Measurements from ENCODE around the gene PLEKHA6.

Gene PLEKHA6

DNA sequence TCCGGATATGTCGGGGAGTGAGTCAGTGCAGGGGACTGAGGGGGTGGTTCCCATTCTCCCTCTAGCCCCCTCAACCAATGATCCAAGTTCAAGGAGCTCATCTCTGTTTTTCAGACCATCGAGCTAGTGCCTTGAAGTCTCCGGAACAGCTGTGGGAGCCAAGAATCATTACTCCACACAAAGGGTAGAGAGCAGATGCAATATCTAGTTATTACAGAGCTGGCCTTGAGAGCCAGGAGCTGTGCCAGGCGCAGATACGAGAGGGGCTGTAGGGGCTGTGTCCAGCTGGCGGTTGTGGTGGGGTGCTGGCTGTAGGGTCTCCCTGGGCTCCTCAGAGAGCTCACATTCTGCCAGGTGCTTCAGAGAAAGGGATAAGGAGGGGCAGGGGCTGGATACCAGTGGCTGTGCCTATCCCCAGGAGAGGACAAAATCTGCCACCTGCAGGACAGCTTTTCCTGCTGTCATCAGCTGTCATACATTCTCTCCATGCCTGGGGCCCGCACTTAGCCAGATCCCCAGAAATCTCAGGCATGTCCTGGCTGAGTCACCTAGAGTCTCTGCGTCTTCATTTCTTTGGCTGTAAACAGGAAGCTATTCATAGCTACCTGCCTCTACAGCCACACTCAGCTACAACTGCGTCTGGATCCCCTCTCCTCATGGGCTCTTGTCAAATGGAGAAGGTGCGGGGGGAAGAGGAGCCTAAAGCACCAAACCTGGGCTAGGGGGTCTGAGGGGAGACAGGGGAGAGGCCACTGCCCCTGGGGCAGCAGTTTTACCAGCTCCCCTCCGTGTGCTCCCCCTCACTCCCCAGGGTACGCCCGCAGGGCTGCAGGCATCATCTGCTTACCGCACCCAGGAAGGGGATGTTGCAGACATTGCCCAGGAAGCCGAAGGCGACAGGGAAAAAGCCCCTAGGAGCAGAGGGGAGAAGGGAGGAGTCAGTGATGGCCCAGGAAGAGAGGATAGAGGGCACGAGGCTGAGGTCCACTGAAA, 161.1 kb downstream of the PLEKHA6 start:
- DNase-seq (ENCODE audit: low read depth), result no peak
- TF ChIP-seq, protein P1, sequence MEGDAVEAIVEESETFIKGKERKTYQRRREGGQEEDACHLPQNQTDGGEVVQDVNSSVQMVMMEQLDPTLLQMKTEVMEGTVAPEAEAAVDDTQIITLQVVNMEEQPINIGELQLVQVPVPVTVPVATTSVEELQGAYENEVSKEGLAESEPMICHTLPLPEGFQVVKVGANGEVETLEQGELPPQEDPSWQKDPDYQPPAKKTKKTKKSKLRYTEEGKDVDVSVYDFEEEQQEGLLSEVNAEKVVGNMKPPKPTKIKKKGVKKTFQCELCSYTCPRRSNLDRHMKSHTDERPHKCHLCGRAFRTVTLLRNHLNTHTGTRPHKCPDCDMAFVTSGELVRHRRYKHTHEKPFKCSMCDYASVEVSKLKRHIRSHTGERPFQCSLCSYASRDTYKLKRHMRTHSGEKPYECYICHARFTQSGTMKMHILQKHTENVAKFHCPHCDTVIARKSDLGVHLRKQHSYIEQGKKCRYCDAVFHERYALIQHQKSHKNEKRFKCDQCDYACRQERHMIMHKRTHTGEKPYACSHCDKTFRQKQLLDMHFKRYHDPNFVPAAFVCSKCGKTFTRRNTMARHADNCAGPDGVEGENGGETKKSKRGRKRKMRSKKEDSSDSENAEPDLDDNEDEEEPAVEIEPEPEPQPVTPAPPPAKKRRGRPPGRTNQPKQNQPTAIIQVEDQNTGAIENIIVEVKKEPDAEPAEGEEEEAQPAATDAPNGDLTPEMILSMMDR (IDR thresholded peaks at IDR 0.05; ENCODE audit: control insufficient read depth, extremely low read depth, insufficient read depth), result no peak

DNA sequence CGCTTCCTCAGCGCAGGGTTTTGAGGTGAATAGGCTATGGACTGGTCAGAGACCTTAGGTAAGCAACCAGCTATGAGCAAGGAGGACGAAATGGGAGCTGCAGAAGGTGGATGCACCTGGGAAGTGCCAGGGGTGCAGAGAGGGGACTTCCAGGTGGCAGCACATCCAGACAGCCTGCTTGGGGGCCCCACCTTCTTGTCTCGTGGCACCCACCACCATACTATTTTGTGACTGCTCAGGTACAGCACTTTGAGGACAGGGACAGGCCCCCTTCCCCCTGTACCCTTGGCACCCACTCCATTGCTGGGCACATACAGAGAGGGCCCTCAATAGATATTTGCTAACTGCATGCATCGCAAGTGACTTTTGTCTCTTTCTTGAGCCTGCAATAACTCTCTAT, 162.7 kb downstream of the PLEKHA6 start:
- TF ChIP-seq, protein P1 (IDR thresholded peaks at IDR 0.05; ENCODE audit: control insufficient read depth, extremely low read depth, insufficient read depth), result no peak
- no peak overlapping the region for H3K4me3 ChIP-seq (ENCODE audit: low read depth, low read length)
- DNase-seq (ENCODE audit: low read depth), result no peak

More for the DNA sequence above, 161.1 kb downstream of the PLEKHA6 start:
- H3K4me3 ChIP-seq (ENCODE audit: low read depth, low read length), result no peak overlapping the region

DNA sequence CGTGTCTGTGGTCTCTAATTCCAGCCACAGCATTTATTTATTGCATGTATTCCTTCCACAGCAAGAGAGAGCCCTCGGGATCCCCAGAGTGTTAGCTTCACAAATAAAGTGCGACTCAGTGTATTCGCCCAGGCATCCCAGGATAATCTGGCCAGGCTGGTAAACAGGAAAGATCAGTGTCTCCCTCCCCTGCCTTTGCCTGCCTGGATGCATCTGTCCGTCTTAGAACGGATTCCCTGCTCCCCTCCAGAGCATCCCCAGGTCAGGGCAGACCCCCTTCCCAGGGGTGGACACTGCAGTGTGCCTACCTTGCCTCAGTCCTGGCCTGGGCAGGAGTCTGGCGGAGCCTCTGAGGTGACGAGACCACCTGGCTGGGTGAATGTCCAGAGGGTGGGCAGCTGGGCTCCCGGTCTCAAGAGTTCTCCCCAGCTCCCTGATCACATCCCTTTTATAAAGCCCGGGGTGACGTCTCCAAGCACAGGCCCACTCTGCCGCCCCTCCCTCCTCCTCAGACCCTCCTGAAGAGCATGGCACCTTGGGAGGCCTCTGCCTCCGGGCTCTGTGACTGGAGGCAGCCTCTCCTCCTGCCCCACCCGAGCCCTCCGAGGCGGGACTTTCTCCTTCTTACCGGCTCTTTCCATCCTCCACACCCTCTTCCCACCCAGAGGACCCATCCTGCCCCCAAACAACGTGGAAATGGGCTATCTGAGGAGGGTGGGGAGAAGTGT, 163.5 kb downstream of the PLEKHA6 start, which contains the start of gene KISS1:
KISS1 (minus strand) TSS at position 424 of the 728 bp plus-strand sequence. CDS start 3,615 bp downstream, outside the sequence.
- TF ChIP-seq, protein P1 (IDR thresholded peaks at IDR 0.05; ENCODE audit: control insufficient read depth, extremely low read depth, insufficient read depth), result no peak
- DNase-seq (ENCODE audit: low read depth), result no peak
- H3K4me3 ChIP-seq (ENCODE audit: low read depth, low read length), result no peak within 1 kb of the TSS

DNA sequence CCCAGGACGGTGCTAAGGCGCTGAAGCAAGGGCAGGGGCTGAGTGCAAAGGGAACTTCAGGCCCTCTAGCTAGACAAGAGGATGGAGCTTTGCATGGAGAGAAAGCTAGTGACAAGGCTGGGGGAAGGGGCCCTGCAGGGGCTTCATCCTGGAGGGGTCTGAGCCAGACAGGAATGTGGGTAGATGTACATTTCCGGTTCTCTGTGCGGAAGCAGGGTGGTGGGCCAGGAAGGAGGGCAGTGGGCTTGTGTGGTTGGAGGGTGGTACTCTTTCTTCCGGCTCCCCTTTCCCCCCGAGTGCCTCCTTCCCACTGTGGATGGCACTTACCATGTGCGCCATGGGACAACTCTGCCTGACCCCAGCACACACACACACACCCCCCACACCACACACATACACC, 165.0 kb downstream of the PLEKHA6 start:
- H3K4me3 ChIP-seq (ENCODE audit: low read depth, low read length), result no peak overlapping the region
- TF ChIP-seq, protein P1 (IDR thresholded peaks at IDR 0.05; ENCODE audit: control insufficient read depth, extremely low read depth, insufficient read depth), result no peak
- DNase-seq (ENCODE audit: low read depth), result no peak

DNA sequence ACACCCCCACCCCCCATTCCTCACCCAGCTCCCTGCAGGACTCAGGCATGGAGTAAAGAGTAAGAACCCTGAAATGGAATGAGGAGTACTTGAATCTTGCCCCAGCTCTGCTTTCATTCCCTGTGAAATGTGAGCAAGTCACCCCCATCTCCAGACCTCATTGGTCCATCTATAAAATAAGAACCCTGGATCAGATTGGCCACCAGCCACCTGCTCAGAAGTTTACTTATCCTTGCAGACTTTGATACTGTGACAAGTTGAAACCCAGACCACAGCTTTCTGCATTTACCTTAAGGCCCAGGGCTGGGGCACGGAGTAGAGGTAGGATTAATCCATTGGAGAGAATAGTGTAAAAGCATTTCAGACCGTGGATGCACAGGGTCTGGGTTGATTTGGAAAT, 165.6 kb downstream of the PLEKHA6 start:
- TF ChIP-seq, protein P1 (IDR thresholded peaks at IDR 0.05; ENCODE audit: control insufficient read depth, extremely low read depth, insufficient read depth), result no peak
- DNase-seq (ENCODE audit: low read depth), result no peak
- H3K4me3 ChIP-seq (ENCODE audit: low read depth, low read length), result no peak overlapping the region

DNA sequence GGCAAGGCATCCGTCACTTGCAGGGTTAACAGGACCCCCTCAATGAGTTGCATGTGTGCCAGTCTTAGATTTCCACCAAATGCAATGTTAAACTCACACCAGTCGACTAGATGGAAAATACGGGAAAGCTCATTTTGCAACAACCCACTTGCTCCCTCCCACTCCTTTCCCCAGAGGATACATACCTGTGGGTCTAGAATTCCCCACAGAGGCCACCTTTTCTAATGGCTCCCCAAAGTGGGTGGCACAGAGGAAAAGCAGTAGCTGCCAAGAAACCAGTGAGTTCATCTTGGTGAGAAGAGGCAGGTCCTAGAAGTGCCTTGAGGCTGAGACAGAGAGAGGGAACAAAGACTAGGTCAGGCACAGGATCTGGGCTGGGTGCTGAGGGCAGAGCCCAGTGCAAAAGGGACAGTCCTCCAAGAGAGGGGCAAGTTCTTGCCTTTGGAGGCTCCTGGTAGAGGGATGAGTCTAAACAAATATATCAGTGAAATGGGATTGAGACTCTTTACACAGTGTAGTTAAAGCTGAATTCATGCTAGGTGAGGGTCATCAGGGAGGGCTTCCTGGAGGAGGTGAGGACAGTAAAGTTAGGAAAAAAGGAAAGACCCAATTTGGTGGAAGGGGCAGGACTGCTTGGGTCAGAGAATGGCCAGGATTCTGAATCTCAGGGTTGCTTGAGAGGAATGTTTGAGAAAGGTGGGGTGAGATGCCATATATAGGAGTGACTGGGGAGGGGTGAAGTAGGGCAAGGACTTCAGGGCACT, 167.0 kb downstream of the PLEKHA6 start:
- TF ChIP-seq, protein P1 (IDR thresholded peaks at IDR 0.05; ENCODE audit: control insufficient read depth, extremely low read depth, insufficient read depth), result no peak
- no peak for DNase-seq (ENCODE audit: low read depth)
- no peak overlapping the region for H3K4me3 ChIP-seq (ENCODE audit: low read depth, low read length)

All from LNCaP clone FGC (cell line).